Measurements from ENCODE around the gene NELL1.

Gene NELL1

DNA sequence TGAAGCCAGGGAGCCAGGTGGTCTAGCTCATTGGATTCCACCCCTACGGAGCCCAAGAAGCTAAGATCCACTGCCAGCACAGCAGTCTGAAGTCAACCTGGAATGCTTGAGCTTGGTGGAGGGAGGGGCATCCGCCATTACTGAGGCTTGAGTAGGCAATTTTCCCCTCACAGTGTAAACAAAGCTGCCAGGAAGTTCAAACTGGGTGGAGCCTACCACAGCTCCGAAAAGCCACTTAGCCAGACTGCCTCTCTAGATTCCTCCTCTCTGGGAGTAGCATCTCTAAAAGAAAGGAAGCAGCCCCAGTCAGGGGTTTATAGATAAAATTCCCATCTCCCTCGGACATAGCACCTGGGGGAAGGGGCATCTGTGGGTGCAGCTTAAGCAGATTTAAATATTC is 620.3 kb downstream of the NELL1 start:
- TF ChIP-seq GATA2 (IDR thresholded peaks at IDR 0.05; ENCODE audit: low read depth, low read length) (no peak), GATA3 (IDR thresholded peaks at IDR 0.05; ENCODE audit: low read depth, low read length) (no peak)

DNA sequence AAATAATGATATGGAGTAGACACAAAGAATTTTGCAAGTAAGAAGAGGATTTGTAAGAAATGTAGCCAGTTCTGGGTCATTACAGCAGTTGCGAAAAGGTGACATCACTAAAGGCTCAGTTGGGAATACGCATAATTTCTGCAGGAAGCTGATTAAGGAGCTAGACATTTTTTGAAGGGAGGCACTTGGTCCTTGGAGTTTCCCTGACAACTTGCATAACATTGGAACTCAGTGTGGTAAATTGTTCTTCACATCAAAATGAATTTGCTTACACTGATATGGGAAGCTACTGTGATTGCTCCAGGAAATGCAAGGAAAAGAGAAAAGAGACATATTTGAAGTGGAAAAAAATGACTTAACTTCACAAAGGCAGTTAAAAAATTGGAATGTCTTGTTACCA is 626.1 kb downstream of the NELL1 start:
- TF ChIP-seq GATA3 (IDR thresholded peaks at IDR 0.05; ENCODE audit: low read depth, low read length) (no peak), GATA2 (IDR thresholded peaks at IDR 0.05; ENCODE audit: low read depth, low read length) (no peak)

DNA sequence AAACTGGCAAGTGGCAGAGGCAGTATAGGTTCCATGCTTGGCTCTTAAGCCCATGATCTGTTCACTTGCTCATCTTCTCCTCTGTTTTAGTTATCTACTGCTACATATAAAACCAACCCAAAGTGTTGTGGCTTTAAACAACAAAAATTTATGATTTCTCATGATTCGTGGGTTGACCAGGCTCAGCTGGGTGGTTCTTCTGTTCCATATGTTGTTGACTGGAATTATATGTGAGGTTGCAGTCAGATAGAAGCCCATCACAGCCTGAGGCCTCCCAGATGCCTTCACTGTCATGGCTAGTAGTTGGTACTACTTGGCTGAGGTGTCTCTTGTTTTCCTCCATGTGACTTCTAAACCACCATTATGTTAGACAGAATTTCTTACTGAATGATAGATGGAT is 632.6 kb downstream of the NELL1 start:
- TF ChIP-seq GATA3 (IDR thresholded peaks at IDR 0.05; ENCODE audit: low read depth, low read length), result no peak
- no peak for TF ChIP-seq GATA2 (IDR thresholded peaks at IDR 0.05; ENCODE audit: low read depth, low read length)

DNA sequence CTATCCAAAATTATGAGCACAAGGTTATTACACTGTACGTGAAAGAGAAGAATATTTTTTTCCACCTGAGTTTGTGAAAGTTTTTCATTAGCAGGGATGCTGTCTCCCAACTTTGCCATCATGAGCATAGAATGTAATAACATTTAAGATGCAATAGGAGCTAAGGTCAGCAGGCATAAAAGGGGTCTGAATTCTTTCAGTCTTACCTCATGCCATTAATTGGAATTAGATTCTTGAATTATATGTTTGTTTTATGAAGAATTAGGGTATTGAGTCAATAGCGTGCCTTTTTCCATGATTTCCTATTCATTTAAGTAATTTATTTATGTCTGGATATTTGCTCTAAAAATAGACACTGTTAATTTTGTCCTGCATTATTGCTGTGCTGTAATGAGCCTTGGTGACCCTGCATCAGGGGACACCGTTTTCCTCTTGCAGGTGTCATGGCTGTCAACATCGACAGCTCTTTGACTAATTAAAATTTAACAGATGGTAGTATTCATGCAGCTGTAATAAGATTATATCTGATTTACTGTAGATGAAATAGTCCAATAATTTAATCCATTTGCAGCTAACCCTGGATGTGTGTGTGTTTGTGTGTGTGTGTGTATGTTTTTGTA is 637.5 kb downstream of the NELL1 start:
- TF ChIP-seq GATA2 (IDR thresholded peaks at IDR 0.05; ENCODE audit: low read depth, low read length) (no peak), GATA3 (IDR thresholded peaks at IDR 0.05; ENCODE audit: low read depth, low read length) (no peak)

DNA sequence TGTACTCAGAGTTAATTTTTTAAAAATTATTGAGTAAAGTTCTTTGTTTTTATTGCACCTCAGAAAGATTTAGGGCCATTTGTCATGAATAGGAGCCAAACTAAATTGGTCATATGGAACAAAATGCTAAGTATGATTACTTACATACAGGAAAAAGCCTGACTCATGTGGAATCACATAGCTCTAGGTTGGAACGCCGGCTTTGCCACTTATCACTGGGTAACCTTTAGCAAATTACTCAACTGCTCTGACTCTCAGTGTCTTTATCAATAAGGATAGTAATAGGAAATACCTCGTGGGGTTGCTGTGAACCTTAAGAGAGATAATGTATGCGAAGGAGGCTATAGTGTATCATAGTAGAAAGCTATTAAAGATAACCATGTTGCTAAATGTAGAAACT is 638.5 kb downstream of the NELL1 start:
- TF ChIP-seq GATA2 (IDR thresholded peaks at IDR 0.05; ENCODE audit: low read depth, low read length), result no peak
- no peak for TF ChIP-seq GATA3 (IDR thresholded peaks at IDR 0.05; ENCODE audit: low read depth, low read length)

DNA sequence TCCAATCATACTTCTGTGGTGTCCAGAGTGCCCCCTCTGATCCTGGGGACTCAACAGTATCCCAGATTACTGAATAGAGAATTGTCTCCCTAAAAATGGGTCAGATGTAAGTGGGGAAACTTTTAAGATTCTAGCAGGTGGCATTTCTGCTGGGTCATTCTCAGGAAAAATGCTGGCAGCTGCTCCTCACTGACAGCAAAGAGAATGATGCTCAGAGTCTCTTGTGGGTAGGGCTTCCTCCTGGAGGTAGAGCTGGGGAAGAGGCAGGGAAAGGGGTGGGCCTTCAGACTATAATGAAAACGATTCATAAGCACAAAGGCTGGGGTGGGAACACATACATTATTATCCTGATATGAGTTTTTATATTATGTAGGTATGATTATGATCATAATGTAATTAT is 647.2 kb downstream of the NELL1 start:
- TF ChIP-seq GATA3 (IDR thresholded peaks at IDR 0.05; ENCODE audit: low read depth, low read length), result no peak

DNA sequence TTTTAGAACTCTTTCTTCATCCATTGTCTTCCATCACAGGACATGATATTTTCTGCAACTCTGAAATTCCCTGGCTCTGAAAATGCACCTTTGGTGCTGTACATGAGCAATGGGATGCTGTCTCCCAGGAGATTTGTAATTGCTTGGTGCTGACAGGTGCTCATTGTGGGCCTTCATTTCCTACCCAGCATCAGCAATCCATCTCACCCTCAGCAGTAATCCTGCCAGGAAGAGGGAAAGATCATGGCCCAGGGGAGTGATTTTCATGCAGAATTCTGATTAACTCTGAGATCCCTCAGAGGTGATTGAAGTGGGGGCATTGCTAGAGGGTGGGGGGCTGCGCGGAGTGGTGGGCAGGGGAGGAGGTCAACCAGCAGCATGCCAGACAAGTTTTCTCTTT is 651.7 kb downstream of the NELL1 start:
- TF ChIP-seq GATA3 (IDR thresholded peaks at IDR 0.05; ENCODE audit: low read depth, low read length) (no peak), GATA2 (IDR thresholded peaks at IDR 0.05; ENCODE audit: low read depth, low read length) (no peak)

DNA sequence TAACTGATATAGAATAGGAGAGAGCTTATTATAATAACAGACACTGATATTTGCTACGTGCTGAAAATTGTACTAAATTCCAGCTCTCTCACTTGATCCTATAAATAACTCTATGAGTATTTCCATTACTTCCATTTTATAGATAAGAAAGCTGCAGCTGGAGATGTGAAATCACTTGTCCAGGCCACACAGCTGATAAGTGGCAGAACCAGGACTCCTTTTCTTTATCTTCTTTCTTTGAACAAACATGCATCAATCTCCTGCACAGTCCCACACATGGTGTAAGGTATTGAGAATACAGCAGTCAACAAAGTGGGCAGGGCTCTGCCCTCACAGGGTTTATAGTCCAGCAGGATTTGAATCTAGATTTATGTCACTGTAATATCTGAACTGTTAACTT is 652.1 kb downstream of the NELL1 start:
- TF ChIP-seq GATA3 (IDR thresholded peaks at IDR 0.05; ENCODE audit: low read depth, low read length), result no peak
- peak; percentile 58; the same call in 1 of the 2 replicates for TF ChIP-seq GATA2 (IDR thresholded peaks at IDR 0.05; ENCODE audit: low read depth, low read length)

DNA sequence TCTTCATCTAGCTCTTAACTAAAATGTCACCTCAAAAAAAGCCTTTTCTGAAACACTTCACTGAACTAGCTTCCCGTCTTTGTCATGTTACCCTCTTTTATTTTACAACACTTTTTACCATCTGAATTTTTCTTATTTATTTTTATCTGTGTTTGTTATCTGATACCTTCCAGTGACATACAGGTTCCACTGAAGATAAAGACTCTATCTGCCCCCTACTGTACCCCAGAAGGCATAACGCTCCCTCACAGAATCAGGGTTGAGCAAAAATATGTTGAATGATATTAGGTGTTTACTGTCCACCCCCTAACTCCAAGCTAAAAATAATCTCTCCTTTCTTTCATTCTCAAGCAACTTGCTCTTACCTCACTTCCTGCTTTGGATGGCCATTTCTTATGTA is 654.2 kb downstream of the NELL1 start:
- TF ChIP-seq GATA2 (IDR thresholded peaks at IDR 0.05; ENCODE audit: low read depth, low read length) (no peak), GATA3 (IDR thresholded peaks at IDR 0.05; ENCODE audit: low read depth, low read length) (no peak)

DNA sequence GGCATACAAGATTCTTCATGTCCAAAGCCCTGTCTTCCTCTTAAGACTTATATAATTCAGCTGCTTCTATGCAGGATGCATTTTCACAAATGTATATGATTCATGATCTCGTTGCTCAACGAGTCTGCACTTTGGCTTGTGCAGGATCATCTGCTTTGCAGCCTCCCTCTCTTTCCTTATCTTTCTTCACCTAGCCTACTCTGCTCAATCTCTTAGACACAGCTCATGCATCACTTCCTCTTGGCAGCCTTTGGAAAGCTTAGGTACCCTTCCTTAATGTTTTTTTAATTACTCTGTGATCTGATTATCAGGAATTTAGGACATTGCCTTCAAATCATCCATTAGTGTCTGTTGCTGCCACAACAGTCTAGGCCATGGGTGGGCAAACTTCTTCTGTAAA is 673.8 kb downstream of the NELL1 start:
- TF ChIP-seq GATA2 (IDR thresholded peaks at IDR 0.05; ENCODE audit: low read depth, low read length) (peak; percentile 55), GATA3 (IDR thresholded peaks at IDR 0.05; ENCODE audit: low read depth, low read length) (peak; percentile 50; the same call in 1 of the 2 replicates)

DNA sequence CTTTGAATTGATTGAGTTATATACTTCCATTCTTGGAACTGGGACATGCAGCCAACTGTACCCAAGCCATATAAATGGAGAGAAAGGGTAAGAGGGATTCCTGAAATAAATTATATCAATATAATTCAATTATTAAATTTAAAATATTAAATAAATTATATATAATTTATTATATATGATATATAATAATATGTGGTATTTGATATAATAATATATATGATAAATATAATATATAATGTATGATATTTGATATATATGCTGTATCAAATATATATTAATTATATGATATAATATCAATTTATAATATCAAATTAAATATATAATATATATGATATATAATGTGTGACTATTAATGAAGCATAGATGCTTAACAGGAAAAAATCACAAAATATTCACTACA is 677.0 kb downstream of the NELL1 start:
- TF ChIP-seq GATA2 (IDR thresholded peaks at IDR 0.05; ENCODE audit: low read depth, low read length) (no peak), GATA3 (IDR thresholded peaks at IDR 0.05; ENCODE audit: low read depth, low read length) (no peak)

DNA sequence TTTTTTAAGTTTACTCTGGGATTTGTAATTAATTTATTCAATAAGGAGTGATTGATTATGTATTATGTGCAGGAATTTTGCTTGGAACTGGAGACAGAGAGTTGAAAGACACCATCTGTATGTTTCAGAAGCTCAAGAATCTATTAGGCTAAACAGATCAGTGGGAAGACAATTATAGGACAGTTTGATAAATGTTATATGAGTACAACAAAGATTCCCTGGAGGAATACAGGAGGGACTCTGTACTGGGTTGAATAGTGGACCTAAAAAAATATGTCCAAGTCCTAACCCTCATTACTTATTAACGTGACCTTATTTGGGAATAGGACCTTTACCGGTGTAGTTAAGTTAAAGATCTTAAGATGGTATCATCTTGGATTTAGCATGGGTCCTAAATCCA is 681.2 kb downstream of the NELL1 start:
- TF ChIP-seq GATA2 (IDR thresholded peaks at IDR 0.05; ENCODE audit: low read depth, low read length), result no peak
- no peak for TF ChIP-seq GATA3 (IDR thresholded peaks at IDR 0.05; ENCODE audit: low read depth, low read length)

DNA sequence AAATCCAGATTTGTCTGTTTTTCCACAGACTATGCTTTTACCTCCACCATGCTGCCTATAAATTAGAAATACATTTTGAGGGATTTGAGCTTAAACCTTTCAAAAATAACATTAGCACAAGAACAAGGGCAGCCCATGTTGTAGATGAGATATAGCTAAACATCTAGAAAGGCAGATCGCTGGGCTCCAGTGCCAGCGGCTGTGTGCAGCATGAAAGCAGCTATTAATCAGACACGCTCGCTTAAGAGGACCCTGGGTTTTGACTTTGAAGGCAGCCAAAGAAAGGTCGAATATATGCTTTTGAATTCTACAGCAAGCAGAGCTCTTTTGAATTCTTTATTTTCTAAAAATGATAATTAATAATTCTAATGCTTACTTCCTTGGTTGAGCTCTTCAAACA is 684.0 kb downstream of the NELL1 start:
- TF ChIP-seq GATA2 (IDR thresholded peaks at IDR 0.05; ENCODE audit: low read depth, low read length) (no peak), GATA3 (IDR thresholded peaks at IDR 0.05; ENCODE audit: low read depth, low read length) (no peak)

DNA sequence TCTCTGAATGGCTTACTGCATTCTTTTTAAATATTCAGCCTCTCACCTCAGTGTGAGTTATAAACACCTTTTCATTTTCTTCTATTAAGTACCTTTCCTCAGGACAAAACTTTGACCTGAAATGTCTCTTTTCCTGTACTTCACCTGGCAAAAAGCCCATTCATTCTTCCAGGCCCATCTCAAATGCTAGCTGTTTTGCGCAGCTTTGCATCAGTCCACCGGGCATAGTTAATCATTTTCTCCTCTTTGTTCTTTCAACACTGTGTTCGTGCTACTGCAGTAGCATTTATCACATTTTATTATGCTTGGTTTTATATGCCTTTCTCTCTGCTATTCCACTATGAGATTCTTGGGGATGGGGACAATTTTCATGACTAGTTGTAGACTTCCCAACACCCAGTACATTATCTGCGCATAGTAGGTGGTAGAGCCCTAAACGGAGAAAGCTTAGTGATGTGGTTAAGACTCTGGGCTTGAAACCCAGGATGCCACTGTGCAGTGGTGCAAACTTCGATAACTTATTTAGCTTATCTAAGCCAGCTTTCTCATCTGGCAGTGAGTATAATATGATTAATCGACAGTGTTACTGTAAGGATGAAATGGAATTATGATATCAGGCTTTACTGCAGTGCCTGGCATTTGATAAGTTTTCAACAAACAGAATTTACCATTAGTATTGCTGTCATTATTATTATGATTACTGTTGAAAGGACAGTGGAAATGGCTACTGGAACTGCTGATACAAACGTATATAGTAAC is 695.7 kb downstream of the NELL1 start:
- peak; percentile 88 for TF ChIP-seq GATA2 (IDR thresholded peaks at IDR 0.05; ENCODE audit: low read depth, low read length)
- TF ChIP-seq GATA3 (IDR thresholded peaks at IDR 0.05; ENCODE audit: low read depth, low read length), result peak; percentile 89

DNA sequence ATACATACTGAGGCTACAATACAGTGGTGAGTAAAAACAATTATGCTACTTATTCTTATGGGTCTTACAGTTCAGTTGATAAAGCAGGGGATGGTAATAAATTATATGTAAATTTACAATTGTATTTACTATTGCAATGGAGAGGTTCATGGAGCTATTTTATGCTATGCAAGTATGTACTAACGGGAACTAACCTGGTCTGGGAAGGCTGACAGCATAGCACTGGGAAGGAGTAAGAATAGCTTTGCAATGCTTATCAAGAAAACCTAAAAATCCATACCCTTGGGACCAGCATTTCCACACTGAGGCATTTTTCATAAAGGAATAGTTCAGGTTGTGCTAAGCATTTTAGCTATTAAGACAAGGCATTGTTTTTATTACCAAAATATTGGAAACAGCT is 700.6 kb downstream of the NELL1 start:
- TF ChIP-seq GATA3 (IDR thresholded peaks at IDR 0.05; ENCODE audit: low read depth, low read length) (no peak), GATA2 (IDR thresholded peaks at IDR 0.05; ENCODE audit: low read depth, low read length) (no peak)
